GM18507 (cell line): ENCODE results near the gene CFAP90.

Experiments used
- DNase-seq: peaks from one replicate; pipeline ENCODE4 v3.0.0; 2011; ENCODE audit warnings: low read depth; ENCODE audit not compliant: insufficient read length; ENCODE audit errors: extremely low spot score
- FAIRE-seq: peaks from 2 replicates; lab custom pipeline; 2011; peaks lifted over from hg19 to GRCh38; lab: Jason Lieb, UNC

CFAP90 gene

DNA sequence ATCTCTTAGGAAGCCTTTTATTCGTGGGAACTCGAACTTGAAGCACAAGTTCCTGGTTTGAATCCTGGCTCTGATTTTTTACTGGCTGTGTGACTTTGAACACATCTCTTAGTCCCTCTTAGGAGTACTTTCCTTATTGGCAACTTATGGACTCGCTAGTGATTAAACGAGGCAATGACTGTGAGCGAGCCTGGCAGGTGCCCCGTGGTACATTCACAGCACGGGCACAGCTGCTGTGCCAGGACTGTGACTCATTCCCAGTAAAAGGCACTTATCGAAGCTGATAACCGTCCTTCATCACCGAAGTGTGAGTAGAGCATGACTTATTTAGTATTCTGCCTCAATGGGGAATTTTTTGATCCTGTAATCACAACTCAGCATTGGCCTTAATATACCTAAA is 22.7 kb downstream of the CFAP90 start:
- DNase-seq (no peak), FAIRE-seq (no peak)

DNA sequence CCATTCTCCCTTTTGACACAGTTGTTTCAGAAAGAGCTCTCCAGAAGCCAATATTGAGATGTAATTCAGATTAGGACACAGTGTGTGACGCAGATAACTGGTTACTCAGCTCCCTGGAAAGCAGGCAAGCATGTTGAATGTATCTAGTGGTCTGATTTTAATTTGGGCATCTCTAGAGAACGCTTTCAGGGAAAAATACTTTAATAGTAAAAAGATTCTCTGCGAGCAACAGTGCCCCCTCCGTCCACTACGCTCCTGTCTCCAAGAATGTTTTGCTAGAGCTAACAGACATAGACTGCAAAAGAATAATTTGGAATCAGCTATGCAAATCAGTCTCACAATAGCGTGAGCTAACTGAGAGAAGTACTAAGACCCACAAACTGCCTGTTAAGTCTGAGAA is 23.3 kb downstream of the CFAP90 start:
- FAIRE-seq (no peak), DNase-seq (no peak)

DNA sequence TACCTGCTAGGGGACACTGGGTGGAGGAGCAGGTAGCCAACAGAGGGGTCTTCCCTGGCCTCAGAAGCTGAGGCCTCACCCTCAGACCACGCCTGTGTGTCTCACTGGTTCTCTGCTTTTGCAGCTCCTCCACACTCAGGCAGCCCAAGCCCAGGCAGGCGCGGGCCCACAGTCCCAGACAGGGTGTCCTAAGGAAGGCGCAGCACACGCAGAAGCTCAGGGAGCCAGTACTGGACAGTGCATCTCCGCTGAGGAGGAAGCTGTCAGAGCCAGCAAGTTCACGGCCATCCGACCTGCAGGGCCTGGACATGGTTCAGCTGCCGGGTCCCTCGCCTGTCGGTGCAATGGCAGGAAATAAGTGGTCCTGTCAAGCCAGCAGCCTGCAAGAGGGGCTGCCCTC is 25.3 kb downstream of the CFAP90 start:
- FAIRE-seq = no peak

DNA sequence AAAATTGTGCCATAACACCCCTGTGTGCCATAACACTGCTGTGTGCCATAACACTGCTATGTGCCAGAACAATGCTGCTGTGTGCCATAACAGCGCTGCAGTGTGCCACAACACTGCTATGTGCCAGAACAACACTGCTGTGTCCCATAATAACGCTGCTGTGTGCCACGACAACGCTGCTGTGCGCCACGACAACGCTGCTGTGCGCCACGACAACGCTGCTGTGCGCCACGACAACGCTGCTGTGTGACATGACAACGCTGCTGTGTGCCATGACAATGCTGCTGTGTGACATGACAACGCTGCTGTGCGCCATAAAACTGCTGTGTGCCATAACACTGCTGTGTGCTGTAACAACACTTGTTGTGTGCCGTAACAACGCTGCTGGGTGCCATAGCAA is 25.9 kb downstream of the CFAP90 start:
- FAIRE-seq (no peak), DNase-seq (no peak)

More for the DNA sequence above, 25.3 kb downstream of the CFAP90 start:
- DNase-seq = no peak

DNA sequence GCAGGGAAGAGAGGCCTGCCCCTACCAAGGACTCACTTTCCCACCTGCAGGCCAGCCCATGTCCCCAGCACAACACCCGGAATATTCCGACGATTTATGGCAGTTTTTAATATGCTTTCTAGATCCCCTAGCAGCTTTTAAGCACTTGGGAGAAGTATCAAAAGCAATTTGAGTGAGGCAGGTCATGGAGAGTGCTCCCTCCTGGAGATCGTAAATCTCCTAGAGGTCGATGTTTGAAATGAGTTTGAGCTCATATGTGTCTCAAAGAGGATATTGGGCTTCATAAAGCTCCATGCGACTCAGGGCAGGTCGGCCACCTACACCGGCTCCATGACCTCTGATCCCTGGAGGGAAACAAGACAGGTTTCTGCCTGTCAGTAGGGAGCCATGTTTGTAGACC is 27.3 kb downstream of the CFAP90 start:
- DNase-seq (no peak), FAIRE-seq (no peak)

DNA sequence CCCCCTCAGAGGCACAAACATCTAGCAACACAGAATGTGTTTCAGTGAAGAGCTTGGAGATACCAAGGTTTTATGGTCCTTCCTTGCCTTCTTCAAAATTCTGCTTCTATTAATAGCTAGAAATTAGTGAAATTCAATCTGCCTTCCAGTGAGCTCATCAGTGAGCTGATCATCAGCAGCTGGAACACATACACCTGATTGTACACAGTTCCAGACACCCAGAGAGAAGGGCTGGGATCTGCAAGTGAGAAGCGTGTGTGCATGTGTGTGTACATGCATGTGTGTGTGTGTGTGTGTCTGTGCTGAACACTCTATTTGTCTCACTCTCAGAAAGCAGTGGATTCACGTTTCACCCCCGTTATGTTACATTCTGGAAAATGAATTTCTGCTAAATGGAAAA is 28.5 kb downstream of the CFAP90 start:
- no peak for FAIRE-seq

DNA sequence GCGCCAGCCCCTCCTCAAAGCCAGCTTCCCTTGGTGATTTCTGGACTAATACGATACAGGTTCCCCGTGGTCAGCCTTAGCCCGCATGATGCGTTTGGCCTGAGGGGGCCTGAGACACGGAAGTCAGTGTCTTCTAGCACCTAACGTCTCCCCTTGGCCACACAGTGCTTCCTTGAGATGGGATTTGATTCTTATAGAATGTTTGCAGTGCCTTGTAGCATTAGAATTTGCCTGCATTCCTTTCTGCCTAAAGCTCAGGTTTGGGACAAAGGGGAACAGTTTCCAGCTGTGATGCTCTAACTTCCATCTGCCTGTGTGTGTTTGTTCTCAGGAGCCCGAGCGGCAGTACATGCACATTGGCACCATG is 34.4 kb downstream of the CFAP90 start:
- FAIRE-seq (no peak), DNase-seq (no peak)

More for the DNA sequence above, 28.5 kb downstream of the CFAP90 start:
- no peak for DNase-seq

DNA sequence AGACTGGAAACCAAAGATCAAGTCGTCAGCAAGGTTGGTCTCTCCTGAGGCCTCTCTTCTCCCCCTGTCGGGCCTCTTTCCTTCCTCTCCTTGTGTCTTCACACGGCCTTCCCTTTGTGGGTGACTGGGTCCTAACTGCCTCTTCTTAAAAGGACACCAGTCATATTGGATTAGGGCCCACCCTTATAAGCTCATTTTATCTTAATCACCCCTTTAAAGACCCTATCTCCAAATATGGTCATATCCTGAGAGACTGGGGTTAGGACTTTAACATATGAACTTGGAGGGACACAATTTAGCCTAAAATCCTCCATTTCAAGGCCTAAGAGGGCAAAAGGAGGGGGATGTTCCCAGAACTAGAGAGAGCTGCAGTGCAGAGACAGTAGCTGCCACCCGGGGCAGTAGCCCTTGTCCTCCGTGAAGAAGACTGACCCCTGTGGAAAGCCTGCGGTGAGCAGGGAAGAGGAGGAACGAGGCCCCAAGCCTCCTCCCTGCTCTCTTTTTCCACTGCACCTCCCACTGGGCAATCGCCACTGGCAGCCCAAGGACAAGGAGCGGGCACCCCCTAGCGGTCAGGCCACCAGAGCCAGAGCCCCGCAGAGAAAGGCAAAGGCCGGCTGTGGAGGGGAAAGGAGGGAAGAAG is 34.9 kb downstream of the CFAP90 start:
- FAIRE-seq = peak; percentile 80
- peak; percentile 54 for DNase-seq

DNA sequence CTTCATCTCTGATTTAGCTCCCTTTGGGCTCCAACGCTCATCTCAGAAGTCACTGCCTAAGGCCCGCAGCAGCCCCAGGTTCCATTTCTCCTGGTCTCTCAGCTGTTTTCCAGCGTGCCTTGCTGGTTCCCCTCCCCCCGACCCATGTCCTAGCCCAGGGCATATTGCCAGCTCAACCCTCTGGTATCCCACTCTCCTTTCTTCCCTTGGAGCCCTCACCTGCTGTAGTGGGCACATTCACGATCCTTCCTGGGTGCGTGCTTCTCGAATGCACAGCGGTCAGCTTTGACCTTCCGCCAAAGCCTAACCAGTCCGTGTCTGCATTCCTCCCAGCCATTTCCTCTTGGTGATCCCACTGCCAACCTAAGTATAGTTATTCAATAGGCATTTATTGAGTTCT is 36.1 kb downstream of the CFAP90 start:
- DNase-seq (no peak), FAIRE-seq (no peak)

DNA sequence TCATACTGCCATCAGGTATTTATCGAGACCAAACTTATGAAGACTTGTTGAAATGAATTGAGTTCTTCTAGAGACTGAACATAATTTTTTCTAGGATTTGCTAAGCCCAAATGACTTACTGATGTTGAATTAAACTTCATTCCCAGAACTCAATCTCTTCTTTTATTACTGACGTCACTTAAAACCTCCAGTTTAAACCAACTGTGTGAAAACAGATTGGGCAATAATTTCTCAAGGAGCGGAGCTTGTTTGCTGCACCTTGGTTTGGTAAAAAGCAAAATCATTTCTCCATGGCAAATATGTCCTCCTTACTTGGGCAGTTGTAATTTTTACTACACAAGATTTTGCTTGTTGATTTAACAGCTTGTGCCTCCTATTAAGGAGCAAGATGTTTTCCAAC is 37.4 kb downstream of the CFAP90 start:
- FAIRE-seq (no peak), DNase-seq (no peak)

DNA sequence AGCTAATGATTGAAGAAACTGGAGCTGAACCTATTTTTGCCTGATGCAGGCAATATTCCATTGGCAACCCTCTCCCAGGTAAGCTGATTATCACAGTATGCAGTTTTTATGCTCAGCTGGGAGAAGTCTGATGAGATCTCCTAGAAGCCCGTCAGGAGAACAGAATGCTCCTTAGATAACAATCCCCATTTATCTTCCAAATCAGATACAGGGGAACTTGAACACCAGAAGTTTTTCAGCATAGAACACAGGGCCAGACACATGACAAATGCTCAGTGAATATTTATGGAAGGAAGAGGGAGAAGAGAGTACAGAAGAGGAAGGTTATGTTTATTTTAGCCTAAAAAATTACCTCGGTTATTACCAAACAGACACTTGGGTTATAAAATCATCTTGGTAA is 37.9 kb downstream of the CFAP90 start:
- no peak for FAIRE-seq
- DNase-seq = no peak

DNA sequence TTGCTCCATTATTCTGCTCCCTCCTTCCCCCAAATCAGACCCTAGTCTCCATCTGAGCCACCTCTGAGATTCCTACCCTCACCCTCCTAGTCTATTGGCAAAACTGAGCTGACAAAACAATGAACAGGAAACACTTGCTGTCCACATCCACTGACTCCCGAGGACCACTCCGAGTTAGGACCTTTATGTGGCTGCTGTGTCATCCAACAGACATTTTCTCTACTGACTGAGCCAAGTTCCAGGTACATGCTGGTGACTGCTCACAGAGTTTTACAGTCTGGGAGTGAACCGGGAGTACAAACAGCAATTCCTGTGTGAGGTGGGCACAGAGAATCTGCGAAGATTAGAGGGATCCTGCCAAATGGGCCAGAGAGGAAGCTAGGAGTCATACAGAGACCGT is 39.2 kb downstream of the CFAP90 start:
- no peak for DNase-seq
- FAIRE-seq = no peak

DNA sequence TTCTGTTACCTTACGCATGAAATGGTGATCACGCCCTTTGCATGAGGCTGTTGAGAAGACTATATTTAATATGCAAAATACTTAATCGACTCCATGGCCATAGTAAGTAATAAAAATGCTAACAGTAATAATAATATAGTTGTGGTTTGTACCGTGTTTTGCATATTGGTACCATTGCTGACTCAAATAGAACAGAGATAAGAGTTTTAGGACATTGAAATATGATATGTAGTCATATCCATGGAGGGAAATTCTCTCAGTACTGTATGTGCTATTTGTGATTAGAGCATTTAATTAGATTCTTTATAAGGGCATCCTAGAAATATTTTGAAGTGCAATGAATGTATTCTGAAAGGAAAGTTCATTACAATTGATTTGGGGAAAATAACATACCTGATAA is 41.9 kb downstream of the CFAP90 start:
- DNase-seq (no peak), FAIRE-seq (no peak)

DNA sequence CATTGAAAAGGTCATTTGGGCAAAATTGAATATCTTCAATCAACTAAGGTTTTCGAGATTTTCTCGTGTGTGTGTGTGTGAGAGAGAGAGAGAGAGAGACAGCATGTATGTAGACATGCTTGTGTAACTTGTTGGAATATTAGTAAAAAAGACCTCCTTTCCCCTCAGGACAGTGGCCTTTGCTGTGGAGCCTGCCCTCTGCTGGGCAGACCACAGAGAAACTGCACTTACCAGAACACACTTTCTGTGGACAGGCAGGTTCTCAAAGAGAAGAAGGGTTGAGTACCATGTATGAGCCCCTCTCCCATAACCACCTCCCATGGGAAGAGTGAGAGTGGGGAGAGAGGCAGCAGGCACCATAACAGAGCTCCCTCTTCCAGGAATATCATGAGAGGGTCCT is 45.6 kb downstream of the CFAP90 start:
- DNase-seq = no peak
- FAIRE-seq = no peak

DNA sequence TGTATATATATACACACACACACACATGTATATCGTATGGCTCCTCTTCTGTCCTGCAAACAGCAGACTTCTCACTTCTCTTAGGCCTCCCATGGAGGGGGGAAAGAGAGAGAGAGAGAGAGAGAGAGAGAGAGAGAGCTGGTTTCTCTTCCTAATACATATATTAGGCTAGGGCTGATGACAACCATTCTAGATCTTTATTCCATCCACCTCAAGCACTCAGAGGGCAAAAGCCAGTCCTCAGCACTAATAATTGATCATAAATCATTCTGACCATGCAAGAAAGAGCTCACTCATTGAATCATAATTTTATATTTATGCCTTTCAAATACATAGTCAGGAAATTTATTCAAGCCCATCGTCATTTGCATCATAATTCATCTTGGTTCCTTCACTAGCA is 47.0 kb downstream of the CFAP90 start:
- no peak for FAIRE-seq

DNA sequence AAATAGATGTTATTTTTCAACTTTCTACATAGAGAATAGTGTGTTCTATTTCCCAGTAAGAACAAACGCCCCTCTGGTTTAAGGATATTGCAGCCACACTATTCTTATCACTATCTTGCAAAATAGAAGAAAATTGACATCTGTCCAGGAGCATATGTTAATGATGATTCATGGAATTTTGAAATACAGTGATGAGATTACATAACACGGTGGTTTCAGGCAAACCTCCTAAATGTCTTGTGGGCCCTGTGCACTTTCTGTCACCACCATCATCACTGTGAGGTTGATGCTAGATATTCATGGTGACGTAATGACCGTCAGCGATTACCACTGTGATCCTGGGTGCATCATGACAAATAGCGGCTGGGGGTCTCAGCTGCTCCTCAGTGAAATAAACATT is 48.1 kb downstream of the CFAP90 start:
- no peak for FAIRE-seq
- DNase-seq = no peak

More for the DNA sequence above, 47.0 kb downstream of the CFAP90 start:
- DNase-seq = no peak

DNA sequence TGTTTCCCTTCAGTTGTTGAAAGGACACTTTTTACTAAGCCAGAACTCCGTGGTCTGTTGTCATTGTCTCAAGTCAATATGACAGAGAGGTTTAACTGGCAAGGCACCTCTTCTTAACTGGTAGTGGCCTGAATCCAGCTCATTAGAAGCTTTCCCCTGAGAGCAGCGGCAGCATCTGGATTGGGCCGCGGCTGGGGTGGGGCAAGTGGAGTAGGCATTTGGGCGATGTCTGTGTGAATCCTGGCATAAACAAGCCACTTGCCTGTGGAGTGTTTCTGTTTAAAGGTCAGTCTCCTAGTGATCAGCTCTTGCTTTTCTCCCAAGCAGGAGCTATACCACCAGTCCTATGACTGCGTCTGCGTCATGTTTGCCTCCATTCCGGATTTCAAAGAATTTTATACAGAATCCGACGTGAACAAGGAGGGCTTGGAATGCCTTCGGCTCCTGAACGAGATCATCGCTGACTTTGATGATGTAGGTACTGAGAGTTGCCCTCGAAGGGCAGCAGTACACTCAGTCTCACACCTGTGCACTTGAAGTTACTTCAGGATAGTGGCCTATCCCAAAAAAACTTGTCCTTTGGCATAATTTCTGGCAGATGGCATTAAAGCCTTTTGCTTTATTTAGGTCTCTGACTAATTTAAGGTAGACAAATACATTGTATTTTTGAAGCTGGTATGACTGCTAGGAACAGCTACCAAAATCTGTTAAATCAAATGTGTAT is 48.9 kb downstream of the CFAP90 start:
- DNase-seq = no peak
- FAIRE-seq = no peak

DNA sequence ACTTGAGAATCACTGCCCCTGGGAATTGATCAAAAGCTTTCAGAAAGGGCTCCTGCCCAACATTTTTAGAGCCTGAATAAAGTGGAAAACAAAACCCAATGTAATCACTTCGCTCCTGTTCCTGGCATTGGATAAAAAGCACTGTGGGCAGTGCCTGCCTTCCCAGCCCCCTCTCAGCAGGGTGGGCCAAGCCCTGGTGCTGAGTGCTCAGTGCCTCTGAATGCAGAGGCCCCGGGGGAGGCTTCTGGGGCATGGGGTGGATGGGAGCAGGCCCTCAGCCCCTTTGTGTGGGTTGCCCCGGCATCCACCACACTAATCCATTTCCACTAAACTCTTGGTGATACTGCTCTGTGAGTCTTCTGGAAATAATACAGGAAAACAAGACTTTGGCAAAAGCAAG is 55.6 kb downstream of the CFAP90 start:
- FAIRE-seq (no peak), DNase-seq (no peak)

DNA sequence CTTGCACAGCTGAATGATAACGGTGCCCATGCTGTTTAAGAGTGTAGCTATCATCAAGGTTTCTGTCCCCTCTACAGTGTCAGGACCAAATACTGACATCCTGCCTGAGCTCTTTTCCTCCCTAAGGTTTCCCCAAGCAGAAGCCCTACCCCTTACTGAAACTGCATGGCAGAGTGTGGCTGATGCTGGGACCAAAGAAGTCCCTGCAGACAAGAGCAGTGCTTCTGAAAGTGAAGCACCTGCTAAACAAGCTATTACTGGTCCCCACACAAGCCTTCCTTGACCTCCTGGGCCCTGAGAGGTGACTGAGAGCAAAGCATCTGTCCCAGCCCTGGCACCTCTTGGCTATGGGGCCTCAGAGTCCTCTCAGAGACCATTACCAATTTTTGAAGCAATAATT is 56.1 kb downstream of the CFAP90 start:
- no peak for FAIRE-seq

DNA sequence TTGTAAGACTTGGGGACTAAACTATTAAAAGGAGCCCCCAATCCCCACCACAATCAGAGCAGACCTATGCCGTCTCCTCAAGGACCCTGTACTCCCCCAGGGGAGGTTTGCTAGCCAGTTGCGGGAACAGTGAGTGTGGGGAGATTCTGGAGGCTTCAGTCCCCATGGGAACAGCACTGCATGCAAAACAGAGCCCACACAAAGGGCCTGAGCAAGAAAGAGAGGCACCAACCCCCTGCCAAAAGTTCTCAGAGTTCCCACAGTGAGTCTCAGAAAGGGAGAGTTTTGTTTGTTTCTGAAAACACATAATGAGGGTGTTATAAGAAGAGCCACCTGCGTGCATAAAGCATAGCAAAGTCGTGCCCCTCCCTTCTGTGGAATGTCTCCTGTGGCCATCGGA is 56.6 kb downstream of the CFAP90 start:
- FAIRE-seq (no peak), DNase-seq (no peak)

More for the DNA sequence above, 56.1 kb downstream of the CFAP90 start:
- DNase-seq = no peak

DNA sequence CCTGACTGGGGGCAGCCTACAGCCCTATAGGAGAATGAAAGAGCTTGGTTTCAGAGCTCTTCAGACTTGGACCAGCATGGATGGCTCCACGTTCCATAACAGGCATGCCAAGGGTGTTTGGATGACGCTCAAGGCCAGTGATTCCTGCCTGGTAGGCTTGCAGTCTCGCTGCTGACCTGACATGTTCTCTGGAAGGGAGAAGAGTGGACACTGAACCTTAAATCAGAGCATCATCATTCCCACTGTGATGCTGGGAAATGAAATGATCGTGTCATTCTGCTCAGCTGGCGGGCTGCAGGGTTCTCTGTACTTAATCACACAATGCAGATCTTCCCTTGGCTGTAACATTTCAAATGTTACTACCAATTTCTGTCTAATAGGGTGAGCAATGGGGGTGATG is 57.0 kb downstream of the CFAP90 start:
- FAIRE-seq = no peak
- no peak for DNase-seq
